SK-N-SH treated with all-trans-retinoic acid at 6 μM for 48 hours (cell line): ENCODE measurements around the gene PIP4K2B.

ENCODE experiments used
- ATAC-seq: fragments of 200-7000 bp; cut with Tn5 transposase; 3 replicates; pipeline ENCODE4 v1.9.1; 2020; ENCODE audit warnings: mild to moderate bottlenecking, moderate library complexity
- ARNTL ChIP-seq: fragments of 450-650 bp; formaldehyde crosslinking; IDR thresholded peaks from 2 replicates; pipeline ENCODE4 v1.5.0; 2020; ENCODE audit warnings: low read depth, mild to moderate bottlenecking, moderate library complexity, borderline replicate concordance
- BACH2 ChIP-seq: fragments of 250-450 bp; sonication (Bioruptor Pico); IDR thresholded peaks from 2 replicates; pipeline ENCODE4 v1.9.0; 2021; ENCODE audit warnings: mild to moderate bottlenecking, borderline replicate concordance
- CSDC2 ChIP-seq: fragments of 250-450 bp; sonication (Bioruptor Pico); IDR thresholded peaks from 2 replicates; pipeline ENCODE4 v1.5.0; 2020; ENCODE audit warnings: mild to moderate bottlenecking, moderate library complexity
- ESRRG ChIP-seq: fragments of 250-450 bp; sonication (Bioruptor Pico); IDR thresholded peaks from 2 replicates; pipeline ENCODE4 v1.6.1; 2021; ENCODE audit warnings: mild to moderate bottlenecking
- GLIS3 ChIP-seq: fragments of 250-450 bp; sonication (Bioruptor Pico); IDR thresholded peaks from 2 replicates; pipeline ENCODE4 v1.5.0; 2020; ENCODE audit warnings: mild to moderate bottlenecking, moderate library complexity
- ISL1 ChIP-seq: fragments of 250-450 bp; sonication (Bioruptor Pico); IDR thresholded peaks from 2 replicates; pipeline ENCODE4 v2.1.2; 2022; ENCODE audit warnings: mild to moderate bottlenecking, moderate library complexity
- PPARA ChIP-seq: fragments of 250-450 bp; sonication (Bioruptor Pico); IDR thresholded peaks from 2 replicates; pipeline ENCODE4 v1.5.0; 2020; ENCODE audit warnings: mild to moderate bottlenecking, borderline replicate concordance
- SNAI2 ChIP-seq: fragments of 250-450 bp; sonication (Bioruptor Pico); IDR thresholded peaks from 2 replicates; pipeline ENCODE4 v1.5.0; 2020; ENCODE audit warnings: mild to moderate bottlenecking, moderate library complexity
- TCF4 ChIP-seq: fragments of 250-450 bp; sonication (Bioruptor Pico); IDR thresholded peaks from 2 replicates; pipeline ENCODE4 v1.8.0; 2021; ENCODE audit warnings: mild to moderate bottlenecking, moderate library complexity, borderline replicate concordance
- TOX ChIP-seq: fragments of 250-450 bp; sonication (Bioruptor Pico); IDR thresholded peaks from 2 replicates; pipeline ENCODE4 v1.8.0; 2021; ENCODE audit warnings: mild to moderate bottlenecking, moderate library complexity, borderline replicate concordance
- TSHZ2 ChIP-seq: fragments of 250-450 bp; sonication (Bioruptor Pico); IDR thresholded peaks from 2 replicates; pipeline ENCODE4 v1.5.0; 2020; ENCODE audit warnings: mild to moderate bottlenecking, moderate library complexity
- ZC3H10 ChIP-seq: fragments of 250-450 bp; sonication (Bioruptor Pico); IDR thresholded peaks from 2 replicates; pipeline ENCODE4 v1.5.1; 2021; ENCODE audit warnings: mild to moderate bottlenecking, moderate library complexity
- ZFP3 ChIP-seq: fragments of 250-450 bp; sonication (Bioruptor Pico); IDR thresholded peaks from 2 replicates; pipeline ENCODE4 v1.5.0; 2020; ENCODE audit warnings: mild to moderate bottlenecking, moderate library complexity
- ZNF565 ChIP-seq: fragments of 450-650 bp; formaldehyde crosslinking; conservative IDR thresholded peaks from 2 replicates; pipeline ENCODE4 v1.5.0; 2020; ENCODE audit warnings: low read depth, mild to moderate bottlenecking, moderate library complexity
- ZNF70 ChIP-seq: fragments of 450-650 bp; formaldehyde crosslinking; IDR thresholded peaks from 2 replicates; pipeline ENCODE4 v1.5.0; 2020; ENCODE audit warnings: mild to moderate bottlenecking, moderate library complexity
- ZNF8 ChIP-seq: fragments of 450-650 bp; formaldehyde crosslinking; IDR thresholded peaks from 2 replicates; pipeline ENCODE4 v1.5.0; 2020; ENCODE audit warnings: mild to moderate bottlenecking, moderate library complexity
- TF ChIP-seq, protein P1 (sequence below): fragments of 250-450 bp; sonication (Bioruptor Pico); IDR thresholded peaks from 2 replicates; pipeline ENCODE4 v1.8.0; 2021; ENCODE audit warnings: low read depth, mild to moderate bottlenecking, moderate library complexity, borderline replicate concordance
- TF ChIP-seq, protein P2 (sequence below): fragments of 250-450 bp; sonication (Bioruptor Pico); IDR thresholded peaks from 2 replicates; pipeline ENCODE4 v1.5.1; 2021; ENCODE audit warnings: mild to moderate bottlenecking, moderate library complexity
- TF ChIP-seq, protein P3 (sequence below): fragments of 250-450 bp; sonication (Bioruptor Pico); IDR thresholded peaks from 2 replicates; pipeline ENCODE4 v1.5.1; 2020; ENCODE audit warnings: low read depth, mild to moderate bottlenecking, moderate library complexity
- TF ChIP-seq, protein P4 (sequence below): fragments of 250-450 bp; sonication (Bioruptor Pico); IDR thresholded peaks from 2 replicates; pipeline ENCODE4 v1.8.0; 2020; ENCODE audit warnings: mild to moderate bottlenecking, moderate library complexity, borderline replicate concordance

PIP4K2B gene

GRCh38 chr17:38739305-38739704 lies 60.1 kb downstream of the PIP4K2B start (continued):
- TF ChIP-seq PPARA, result no peak
- TF ChIP-seq BACH2, result no peak

DNA sequence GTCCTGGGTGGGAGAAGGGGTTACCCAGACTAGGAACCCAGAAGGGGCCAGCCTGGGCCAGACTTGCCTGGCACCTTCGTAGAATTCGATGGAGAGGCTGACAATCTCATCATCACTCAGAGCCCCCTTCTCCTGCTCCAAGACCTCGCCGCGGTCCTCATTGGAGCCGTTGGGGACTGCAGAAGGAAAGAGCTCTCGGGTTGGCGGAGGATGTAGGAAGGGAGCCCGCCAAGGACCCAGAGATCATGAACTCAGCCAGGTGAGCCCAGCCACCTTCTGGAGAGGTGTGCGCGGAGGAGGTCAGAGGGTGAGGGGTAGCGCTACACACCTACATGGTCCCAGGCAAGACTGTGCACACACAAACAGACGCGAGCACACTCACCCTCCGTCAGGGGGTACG lies 60.7 kb downstream of the PIP4K2B start:
- TF ChIP-seq TSHZ2 (CRISPR knock-in tag) (no peak), ZNF565 (CRISPR knock-in tag) (no peak), SNAI2 (CRISPR knock-in tag) (no peak), TOX (CRISPR knock-in tag) (no peak), TCF4 (CRISPR knock-in tag) (no peak), ISL1 (CRISPR knock-in tag) (no peak), CSDC2 (CRISPR knock-in tag) (no peak), ZNF8 (CRISPR knock-in tag) (no peak), BACH2 (no peak), PPARA (no peak), ZC3H10 (CRISPR knock-in tag) (no peak), GLIS3 (CRISPR knock-in tag) (no peak), ARNTL (CRISPR knock-in tag) (no peak), ZFP3 (CRISPR knock-in tag) (no peak)
- TF ChIP-seq, protein P1, sequence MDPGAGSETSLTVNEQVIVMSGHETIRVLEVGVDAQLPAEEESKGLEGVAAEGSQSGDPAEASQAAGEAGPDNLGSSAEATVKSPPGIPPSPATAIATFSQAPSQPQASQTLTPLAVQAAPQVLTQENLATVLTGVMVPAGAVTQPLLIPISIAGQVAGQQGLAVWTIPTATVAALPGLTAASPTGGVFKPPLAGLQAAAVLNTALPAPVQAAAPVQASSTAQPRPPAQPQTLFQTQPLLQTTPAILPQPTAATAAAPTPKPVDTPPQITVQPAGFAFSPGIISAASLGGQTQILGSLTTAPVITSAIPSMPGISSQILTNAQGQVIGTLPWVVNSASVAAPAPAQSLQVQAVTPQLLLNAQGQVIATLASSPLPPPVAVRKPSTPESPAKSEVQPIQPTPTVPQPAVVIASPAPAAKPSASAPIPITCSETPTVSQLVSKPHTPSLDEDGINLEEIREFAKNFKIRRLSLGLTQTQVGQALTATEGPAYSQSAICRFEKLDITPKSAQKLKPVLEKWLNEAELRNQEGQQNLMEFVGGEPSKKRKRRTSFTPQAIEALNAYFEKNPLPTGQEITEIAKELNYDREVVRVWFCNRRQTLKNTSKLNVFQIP (CRISPR knock-in tag), result no peak
- TF ChIP-seq, protein P2, sequence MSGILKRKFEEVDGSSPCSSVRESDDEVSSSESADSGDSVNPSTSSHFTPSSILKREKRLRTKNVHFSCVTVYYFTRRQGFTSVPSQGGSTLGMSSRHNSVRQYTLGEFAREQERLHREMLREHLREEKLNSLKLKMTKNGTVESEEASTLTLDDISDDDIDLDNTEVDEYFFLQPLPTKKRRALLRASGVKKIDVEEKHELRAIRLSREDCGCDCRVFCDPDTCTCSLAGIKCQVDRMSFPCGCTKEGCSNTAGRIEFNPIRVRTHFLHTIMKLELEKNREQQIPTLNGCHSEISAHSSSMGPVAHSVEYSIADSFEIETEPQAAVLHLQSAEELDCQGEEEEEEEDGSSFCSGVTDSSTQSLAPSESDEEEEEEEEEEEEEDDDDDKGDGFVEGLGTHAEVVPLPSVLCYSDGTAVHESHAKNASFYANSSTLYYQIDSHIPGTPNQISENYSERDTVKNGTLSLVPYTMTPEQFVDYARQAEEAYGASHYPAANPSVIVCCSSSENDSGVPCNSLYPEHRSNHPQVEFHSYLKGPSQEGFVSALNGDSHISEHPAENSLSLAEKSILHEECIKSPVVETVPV (CRISPR knock-in tag), result no peak
- TF ChIP-seq, protein P3, sequence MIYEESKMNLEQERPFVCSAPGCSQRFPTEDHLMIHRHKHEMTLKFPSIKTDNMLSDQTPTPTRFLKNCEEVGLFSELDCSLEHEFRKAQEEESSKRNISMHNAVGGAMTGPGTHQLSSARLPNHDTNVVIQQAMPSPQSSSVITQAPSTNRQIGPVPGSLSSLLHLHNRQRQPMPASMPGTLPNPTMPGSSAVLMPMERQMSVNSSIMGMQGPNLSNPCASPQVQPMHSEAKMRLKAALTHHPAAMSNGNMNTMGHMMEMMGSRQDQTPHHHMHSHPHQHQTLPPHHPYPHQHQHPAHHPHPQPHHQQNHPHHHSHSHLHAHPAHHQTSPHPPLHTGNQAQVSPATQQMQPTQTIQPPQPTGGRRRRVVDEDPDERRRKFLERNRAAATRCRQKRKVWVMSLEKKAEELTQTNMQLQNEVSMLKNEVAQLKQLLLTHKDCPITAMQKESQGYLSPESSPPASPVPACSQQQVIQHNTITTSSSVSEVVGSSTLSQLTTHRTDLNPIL, result no peak
- TF ChIP-seq, protein P4, sequence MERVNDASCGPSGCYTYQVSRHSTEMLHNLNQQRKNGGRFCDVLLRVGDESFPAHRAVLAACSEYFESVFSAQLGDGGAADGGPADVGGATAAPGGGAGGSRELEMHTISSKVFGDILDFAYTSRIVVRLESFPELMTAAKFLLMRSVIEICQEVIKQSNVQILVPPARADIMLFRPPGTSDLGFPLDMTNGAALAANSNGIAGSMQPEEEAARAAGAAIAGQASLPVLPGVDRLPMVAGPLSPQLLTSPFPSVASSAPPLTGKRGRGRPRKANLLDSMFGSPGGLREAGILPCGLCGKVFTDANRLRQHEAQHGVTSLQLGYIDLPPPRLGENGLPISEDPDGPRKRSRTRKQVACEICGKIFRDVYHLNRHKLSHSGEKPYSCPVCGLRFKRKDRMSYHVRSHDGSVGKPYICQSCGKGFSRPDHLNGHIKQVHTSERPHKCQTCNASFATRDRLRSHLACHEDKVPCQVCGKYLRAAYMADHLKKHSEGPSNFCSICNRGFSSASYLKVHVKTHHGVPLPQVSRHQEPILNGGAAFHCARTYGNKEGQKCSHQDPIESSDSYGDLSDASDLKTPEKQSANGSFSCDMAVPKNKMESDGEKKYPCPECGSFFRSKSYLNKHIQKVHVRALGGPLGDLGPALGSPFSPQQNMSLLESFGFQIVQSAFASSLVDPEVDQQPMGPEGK, result no peak
- no peak for ATAC-seq

- ATAC-seq, result no peak
- TF ChIP-seq TOX (CRISPR knock-in tag), result no peak
- TF ChIP-seq TCF4 (CRISPR knock-in tag), result no peak
- TF ChIP-seq PPARA, result no peak
- no peak for TF ChIP-seq ZNF565 (CRISPR knock-in tag)
- no peak for TF ChIP-seq ARNTL (CRISPR knock-in tag)
- no peak for TF ChIP-seq CSDC2 (CRISPR knock-in tag)
- TF ChIP-seq BACH2, result no peak
- no peak for TF ChIP-seq ESRRG (CRISPR knock-in tag)
- TF ChIP-seq ZNF70 (CRISPR knock-in tag), result no peak
These were observed 61.2 kb downstream of the PIP4K2B start for GRCh38 chr17:38738007-38738662.
